HG02798 (cell line): Measurements from ENCODE around the gene SORBS1.

Experiments used
- ATAC-seq: cut with Tn5 transposase; IDR thresholded peaks from one replicate; pipeline ENCODE4 v1.9.1; 2021; ENCODE audit warnings: mild to moderate bottlenecking; ENCODE audit not compliant: unreplicated experiment, poor library complexity

The SORBS1 gene

GRCh38 chr10:95561177-95561863, at the start of gene SORBS1:
SORBS1 (minus strand) TSS chr10:95561371; CDS start chr10:95441135, 120,236 bp downstream.
- ATAC-seq: peak; percentile 99

- no peak for ATAC-seq
Observed at GRCh38 chr10:95610727-95611126, 49.6 kb upstream of the SORBS1 start.

- ATAC-seq: no peak
Observed at GRCh38 chr10:95606922-95607321, 45.8 kb upstream of the SORBS1 start.

GRCh38 chr10:95605163-95605562, 44.0 kb upstream of the SORBS1 start:
- no peak for ATAC-seq

GRCh38 chr10:95604630-95605029, 43.5 kb upstream of the SORBS1 start:
- no peak for ATAC-seq

GRCh38 chr10:95602382-95602781, 41.2 kb upstream of the SORBS1 start:
- no peak for ATAC-seq

GRCh38 chr10:95601116-95601719, 40.0 kb upstream of the SORBS1 start:
- peak; percentile 58 for ATAC-seq

GRCh38 chr10:95600158-95600557, 39.0 kb upstream of the SORBS1 start:
- ATAC-seq: no peak

- ATAC-seq: no peak
Observed at GRCh38 chr10:95597788-95598187, 36.6 kb upstream of the SORBS1 start.

GRCh38 chr10:95588025-95588424, 26.9 kb upstream of the SORBS1 start:
- no peak for ATAC-seq

- ATAC-seq: no peak
Observed at GRCh38 chr10:95579835-95580535, 18.8 kb upstream of the SORBS1 start.

GRCh38 chr10:95579292-95579691, 18.1 kb upstream of the SORBS1 start:
- no peak for ATAC-seq

GRCh38 chr10:95578619-95579018, 17.4 kb upstream of the SORBS1 start:
- no peak for ATAC-seq

- no peak for ATAC-seq
Observed at GRCh38 chr10:95574649-95575365, 13.6 kb upstream of the SORBS1 start.

GRCh38 chr10:95573964-95574604, 12.9 kb upstream of the SORBS1 start:
- ATAC-seq: no peak

GRCh38 chr10:95573527-95573926, 12.4 kb upstream of the SORBS1 start:
- ATAC-seq: no peak

- ATAC-seq: no peak
Observed at GRCh38 chr10:95572131-95572820, 11.1 kb upstream of the SORBS1 start.

- ATAC-seq: no peak
Observed at GRCh38 chr10:95571390-95571789, 10.2 kb upstream of the SORBS1 start.

- no peak for ATAC-seq
Observed at GRCh38 chr10:95569368-95569767, 8.2 kb upstream of the SORBS1 start.
